Stomach (tissue), 9 donors: ENCODE results near the gene SLC17A8. TPM values are rescaled to one million over a fixed set of nuclear protein-coding genes. Genes with fewer than 3 reads are reported as not detected.

ENCODE experiments used
- DNase-seq, 2 donors: peaks; one replicate each; pipeline versions ENCODE4 v3.0.0 to v3.0.0-alpha.2; 2013 to 2019
- H3K27ac ChIP-seq, 5 donors: fragments of 200-600 bp in 4 of 5; sonication (generic) in 4 of 5; one replicate each; pipeline ENCODE4 v1.5.1; 2013 to 2019; ENCODE audit warnings: mild to moderate bottlenecking in 1 of 5, moderate library complexity in 1 of 5
- H3K27me3 ChIP-seq, 3 donors: fragments of 200-600 bp; sonication (generic); one replicate each; pipeline ENCODE4 v1.5.1; 2017 to 2019; ENCODE audit warnings: mixed run types in 1 of 3
- H3K36me3 ChIP-seq, 4 donors: fragments of 200-600 bp; sonication (generic); 1 replicate in 3 of 4; 2 replicates in 1 of 4; pipeline ENCODE4 v1.5.1; 2016 to 2019
- H3K4me1 ChIP-seq, 4 donors: fragments of 200-600 bp; sonication (generic); one replicate each; pipeline ENCODE4 v1.5.1; 2016 to 2019
- H3K4me3 ChIP-seq, 4 donors: fragments of 200-600 bp; sonication (generic) in 3 of 4; one replicate each; pipeline ENCODE4 v1.5.1; 2016 to 2019; ENCODE audit warnings: mild to moderate bottlenecking in 1 of 4
- H3K9me3 ChIP-seq, 4 donors: fragments of 200-600 bp; sonication (generic); one replicate each; pipeline ENCODE4 v1.5.1; 2016 to 2019
- CTCF ChIP-seq, 7 experiments: fragments of 450-650 bp in 4 of 7; fragments of 200-600 bp in 3 of 7; sonication (generic) in 3 of 7; IDR thresholded peaks; one replicate each; pipeline ENCODE4 v1.5.1; 2016 to 2019; ENCODE audit warnings: antibody characterized with exemption in 7 of 7, control low read depth in 2 of 7, mild to moderate bottlenecking in 1 of 7
- EP300 ChIP-seq: sonication (generic); formaldehyde crosslinking; IDR thresholded peaks from one replicate; pipeline ENCODE4 v1.6.1; 2017; ENCODE audit warnings: antibody characterized with exemption
- POLR2A ChIP-seq, 4 donors: fragments of 450-650 bp; IDR thresholded peaks; one replicate each; pipeline ENCODE4 v1.6.1; 2016; ENCODE audit warnings: antibody characterized with exemption in 4 of 4, control low read depth in 2 of 4, mild to moderate bottlenecking in 1 of 4, moderate library complexity in 1 of 4
- POLR2AphosphoS5 ChIP-seq, 3 donors: sonication (generic); formaldehyde crosslinking; IDR thresholded peaks; one replicate each; pipeline ENCODE4 v1.6.1; 2016; ENCODE audit warnings: antibody characterized with exemption in 3 of 3
- WGBS, 5 donors: extraction: QIAGEN DNeasy Blood & Tissue Kit in 3 of 5; methylation state at CpG; one replicate each; pipeline versions ENCODE4 v1.1.5 to v1.1.7; 2013 to 2018; 5-methylcytosine and 5-hydroxymethylcytosine counted together
- intact Hi-C: fragments of 100-400 bp; cut with DNase I; formaldehyde crosslinking; loops from one replicate; pipeline ENCODE4 v1.15.1; 2023; ENCODE audit warnings: low total_unique reads
- polyA plus RNA-seq, 3 donors: library from polyadenylated mRNA; stranded (reverse); fragments of 200-250 nt; gene quantifications; one replicate each; pipeline ENCODE4 v1.2.3, GENCODE V29; 2013
- total RNA-seq, 5 donors: library from RNA; depleted of rRNA; stranded (reverse); fragments of >200 nt; gene quantifications; one replicate each; pipeline versions ENCODE4 v1.1.0 to v1.2.3, GENCODE V29; 2014 to 2016
- donor health status: healthy with polysubstance abuse.
- donor health status: Bipolar disorder and iron deficiency.
- donor health status: healthy.

The SLC17A8 gene
- total and polyA plus RNA-seq, 8 donors, result 0.29 to 16.8 (median 1.7) TPM; not detected in 5

- TF ChIP-seq EP300 (no peak), POLR2AphosphoS5 (IDR thresholded peaks at IDR 0.05) (no peak), POLR2A (IDR thresholded peaks at IDR 0.05) (no peak), CTCF (IDR thresholded peaks at IDR 0.05) (no peak)
- no peak overlapping the region for H3K4me3 ChIP-seq
- intact Hi-C loops, result no loop called here
- no peaks in the 10 kb centered on the region for H3K4me1 ChIP-seq
- no peaks in the 10 kb centered on the region for H3K27me3 ChIP-seq
- no peaks in the 10 kb centered on the region for H3K36me3 ChIP-seq
- no peaks in the 10 kb centered on the region for H3K9me3 ChIP-seq
- H3K27ac ChIP-seq, result no peak overlapping the region
- WGBS, 5 donors, result 85 to 89% (median 87%) methylated on average over 9 of the region's 9 CpGs
- DNase-seq, result no peak
Measured at GRCh38 chr12:100383586-100384558, 27.0 kb downstream of the SLC17A8 start.

DNA sequence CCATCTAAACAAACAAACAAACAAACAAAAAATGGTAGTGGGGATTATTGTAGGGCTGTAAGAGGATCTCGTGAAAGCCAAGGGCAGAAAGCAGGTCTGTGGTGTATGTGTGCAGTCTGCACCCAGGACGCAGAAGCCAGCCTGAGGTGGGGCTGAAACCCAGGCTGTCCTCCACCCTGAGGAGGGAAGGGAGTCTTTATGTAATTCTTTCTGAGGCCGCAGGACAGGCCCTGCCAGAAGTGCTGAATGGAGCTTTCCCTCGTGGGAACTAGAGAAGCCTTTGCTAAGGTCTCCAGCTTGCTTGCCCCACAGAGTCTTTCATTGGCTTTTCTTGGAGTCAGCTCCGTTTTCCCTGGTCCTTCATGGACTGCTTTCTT lies 27.7 kb downstream of the SLC17A8 start:
- H3K27me3 ChIP-seq, result no peaks in the 10 kb centered on the region
- no peak overlapping the region for H3K4me3 ChIP-seq
- WGBS, 5 donors, result 74 to 86% (median 80%) methylated on average over 5 of the region's 5 CpGs
- no peaks in the 10 kb centered on the region for H3K4me1 ChIP-seq
- no peak for TF ChIP-seq CTCF (IDR thresholded peaks at IDR 0.05)
- TF ChIP-seq POLR2A (IDR thresholded peaks at IDR 0.05), result no peak
- TF ChIP-seq EP300, result no peak
- H3K9me3 ChIP-seq, result no peaks in the 10 kb centered on the region
- DNase-seq, result no peak
- no peak overlapping the region for H3K27ac ChIP-seq
- no peaks in the 10 kb centered on the region for H3K36me3 ChIP-seq
- intact Hi-C loops, result no loop called here

DNA sequence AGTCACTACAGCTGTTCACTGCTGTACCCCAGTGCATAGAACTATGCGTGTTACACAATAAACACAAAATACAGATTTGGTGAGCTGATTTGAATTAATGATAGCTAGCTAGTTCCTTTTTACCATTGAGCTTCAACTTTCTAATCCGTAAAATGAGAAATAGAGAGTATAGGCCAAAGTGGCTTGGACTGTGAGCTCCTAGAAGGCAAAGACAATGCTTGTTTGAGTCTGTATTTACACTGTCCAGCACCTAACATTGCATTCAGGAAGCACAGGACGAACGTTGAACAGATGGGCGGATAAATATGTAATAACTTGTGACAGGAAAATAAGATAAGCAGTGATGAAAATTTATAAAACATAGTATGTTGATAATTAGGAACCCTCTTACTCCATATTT lies 31.5 kb downstream of the SLC17A8 start:
- H3K4me3 ChIP-seq, result no peak overlapping the region
- no peaks in the 10 kb centered on the region for H3K36me3 ChIP-seq
- H3K27me3 ChIP-seq, result no peaks in the 10 kb centered on the region
- no peak overlapping the region for H3K27ac ChIP-seq
- WGBS, 5 donors, result 70 to 74% (median 71%) methylated on average over 5 of the region's 5 CpGs
- intact Hi-C loops, result no loop called here
- TF ChIP-seq POLR2A (IDR thresholded peaks at IDR 0.05) (no peak), CTCF (IDR thresholded peaks at IDR 0.05) (no peak), POLR2AphosphoS5 (IDR thresholded peaks at IDR 0.05) (no peak), EP300 (no peak)
- DNase-seq, result no peak
- H3K4me1 ChIP-seq, result no peaks in the 10 kb centered on the region
- H3K9me3 ChIP-seq, result no peaks in the 10 kb centered on the region

- peak; percentile 31 for DNase-seq
- 50 to 67% (median 60%) methylated on average over 2 of the region's 2 CpGs for WGBS, 5 donors
- no peaks in the 10 kb centered on the region for H3K9me3 ChIP-seq
- H3K4me1 ChIP-seq, result no peaks in the 10 kb centered on the region
- no peaks in the 10 kb centered on the region for H3K36me3 ChIP-seq
- no peak overlapping the region for H3K27ac ChIP-seq
- intact Hi-C loops, result no loop called here
- TF ChIP-seq POLR2A (IDR thresholded peaks at IDR 0.05) (no peak), EP300 (no peak), CTCF (IDR thresholded peaks at IDR 0.05) (peak in 4 of 7 experiments; percentile 15 to 40 (median 30))
- H3K27me3 ChIP-seq, result no peaks in the 10 kb centered on the region
- no peak overlapping the region for H3K4me3 ChIP-seq
Measured at GRCh38 chr12:100391856-100392255, 35.0 kb downstream of the SLC17A8 start.
